Measurements from ENCODE around the gene FXYD2. TPM values are rescaled to one million over a fixed set of nuclear protein-coding genes. Genes with fewer than 3 reads are reported as not detected.
A peak's percentile ranks its signal among the peaks of the same experiment; 100 is the strongest.

Gene FXYD2
- total RNA-seq (2022) (7.9 and 9.0 TPM in 2 replicates), Bru-seq, nascent RNA (percentile 30 among the genes with signal in this experiment), BruChase-seq, experiment 1, labeled RNA remaining after a 6-hour chase (percentile 44 among the genes with signal in this experiment), BruChase-seq, experiment 2, labeled RNA remaining after a 2-hour chase (percentile 32 among the genes with signal in this experiment)
- long read RNA-seq, transcript FXYD2-202 (6 exons, 571 nt): major isoform, 6 of 14 reads
- long read RNA-seq, partial matches to known transcripts: 1 of 14 reads
- long read RNA-seq, other reads (novel, unspliced or antisense): 3 of 14 reads

DNA sequence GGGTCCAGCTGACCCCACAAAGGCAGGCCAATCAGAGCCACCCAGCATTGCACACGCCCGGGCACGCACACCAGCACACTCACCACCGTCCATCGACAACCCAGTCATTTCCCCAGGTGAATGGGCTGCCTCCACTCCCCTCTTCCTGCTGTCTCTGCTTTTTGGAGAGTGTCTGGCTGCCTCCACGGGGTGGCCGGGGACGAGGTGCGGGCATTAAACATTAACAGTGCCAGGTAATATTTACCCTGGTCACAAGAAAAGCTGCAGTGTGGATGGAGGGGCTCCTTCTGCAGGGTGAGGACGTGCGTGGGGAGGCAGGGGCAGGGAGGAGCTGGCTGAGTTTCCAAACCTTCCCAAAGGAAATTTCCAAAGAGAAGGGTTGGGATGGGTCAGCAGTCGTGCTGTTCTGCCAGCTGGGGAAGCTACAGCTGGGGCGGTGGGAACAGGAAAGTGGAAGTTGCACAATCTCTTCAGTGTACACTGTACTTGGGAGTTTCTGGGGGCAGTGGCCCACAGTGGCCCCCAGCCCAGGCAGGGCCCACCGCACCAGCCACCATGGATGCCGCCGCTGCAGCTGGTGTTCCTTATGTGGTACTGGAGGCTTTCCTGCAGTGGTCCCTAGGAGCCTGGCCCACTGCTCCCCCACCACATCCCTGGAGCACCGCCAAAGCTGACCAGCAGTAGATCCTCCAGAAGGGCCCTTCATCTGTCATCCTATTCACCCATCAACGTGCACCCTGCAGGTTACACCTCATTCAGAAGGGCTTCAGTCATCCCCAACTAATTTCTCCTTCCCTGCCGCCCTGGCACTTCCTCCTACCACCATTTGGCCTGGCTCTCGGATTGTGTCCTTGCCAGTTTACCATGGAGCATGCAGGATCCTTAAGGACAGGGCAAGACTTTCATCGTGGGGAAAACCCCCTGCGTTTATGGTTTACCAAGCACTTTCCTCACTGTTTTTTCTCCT is at the start of gene FXYD2:
TSS of gene FXYD2 (minus strand) at position 174 of the 967 bp plus-strand sequence. CDS start at position 108, 66 bp downstream.
- BruUV-seq (replicated peaks): no TSS peak
- H3K27me3 Mint-ChIP-seq (ENCODE audit: unreplicated experiment): no peaks in the 10 kb centered on the region
- peak within 1 kb of the TSS; percentile 61 for H3K27ac Mint-ChIP-seq (ENCODE audit: unreplicated experiment)
- CTCF ChIA-PET: interaction anchor here (1.0 to 1.7 kb wide), 3 partner anchors 9 to 228 kb away, joined by 4 to 11 read pairs (median 9); no protein-coding TSS in a partner anchor
- no peaks in the 10 kb centered on the region for H3K9me3 Mint-ChIP-seq (ENCODE audit: low read depth, unreplicated experiment)
- peaks cover 41% of the 10 kb centered on the region for H3K4me1 Mint-ChIP-seq (ENCODE audit: low read depth, unreplicated experiment)
- H3K36me3 Mint-ChIP-seq (ENCODE audit: insufficient read depth, unreplicated experiment): peaks cover 10% of the 10 kb centered on the region
- no peak for DNase-seq
- TF ChIP-seq, protein P1, sequence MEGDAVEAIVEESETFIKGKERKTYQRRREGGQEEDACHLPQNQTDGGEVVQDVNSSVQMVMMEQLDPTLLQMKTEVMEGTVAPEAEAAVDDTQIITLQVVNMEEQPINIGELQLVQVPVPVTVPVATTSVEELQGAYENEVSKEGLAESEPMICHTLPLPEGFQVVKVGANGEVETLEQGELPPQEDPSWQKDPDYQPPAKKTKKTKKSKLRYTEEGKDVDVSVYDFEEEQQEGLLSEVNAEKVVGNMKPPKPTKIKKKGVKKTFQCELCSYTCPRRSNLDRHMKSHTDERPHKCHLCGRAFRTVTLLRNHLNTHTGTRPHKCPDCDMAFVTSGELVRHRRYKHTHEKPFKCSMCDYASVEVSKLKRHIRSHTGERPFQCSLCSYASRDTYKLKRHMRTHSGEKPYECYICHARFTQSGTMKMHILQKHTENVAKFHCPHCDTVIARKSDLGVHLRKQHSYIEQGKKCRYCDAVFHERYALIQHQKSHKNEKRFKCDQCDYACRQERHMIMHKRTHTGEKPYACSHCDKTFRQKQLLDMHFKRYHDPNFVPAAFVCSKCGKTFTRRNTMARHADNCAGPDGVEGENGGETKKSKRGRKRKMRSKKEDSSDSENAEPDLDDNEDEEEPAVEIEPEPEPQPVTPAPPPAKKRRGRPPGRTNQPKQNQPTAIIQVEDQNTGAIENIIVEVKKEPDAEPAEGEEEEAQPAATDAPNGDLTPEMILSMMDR (IDR thresholded peaks at IDR 0.05; ENCODE audit: unreplicated experiment): no peak
- H3K4me3 Mint-ChIP-seq (ENCODE audit: low read depth, unreplicated experiment): peak within 1 kb of the TSS; percentile 32
- intact Hi-C loops (cut with micrococcal nuclease; ENCODE audit: unreplicated experiment): no loop called here

DNA sequence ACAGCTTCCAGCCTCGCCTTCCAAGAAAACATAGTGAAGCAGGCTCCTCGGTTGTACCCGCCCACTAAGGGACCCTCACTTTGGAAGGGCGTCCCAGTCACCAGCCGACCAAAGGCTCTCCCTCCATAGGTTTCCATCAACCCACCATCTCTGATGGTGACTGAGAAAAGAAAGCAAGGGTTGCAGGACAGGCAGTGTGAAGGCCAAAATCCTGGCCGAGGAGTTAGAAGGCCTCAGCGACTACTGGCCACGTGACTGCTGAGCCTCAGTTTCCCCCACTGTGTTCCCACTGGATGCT is 49.2 kb upstream of the FXYD2 start:
- H3K4me3 Mint-ChIP-seq (ENCODE audit: low read depth, unreplicated experiment): no peak overlapping the region
- H3K27me3 Mint-ChIP-seq (ENCODE audit: unreplicated experiment): peaks cover 74% of the 10 kb centered on the region
- CTCF ChIA-PET: no interaction called here
- H3K27ac Mint-ChIP-seq (ENCODE audit: unreplicated experiment): no peak overlapping the region
- intact Hi-C loops (cut with micrococcal nuclease; ENCODE audit: unreplicated experiment): no loop called here
- DNase-seq: no peak
- no TSS peak for BruUV-seq (replicated peaks)
- H3K4me1 Mint-ChIP-seq (ENCODE audit: low read depth, unreplicated experiment): peaks cover 8% of the 10 kb centered on the region
- H3K9me3 Mint-ChIP-seq (ENCODE audit: low read depth, unreplicated experiment): no peaks in the 10 kb centered on the region
- peaks cover 7% of the 10 kb centered on the region for H3K36me3 Mint-ChIP-seq (ENCODE audit: insufficient read depth, unreplicated experiment)
- TF ChIP-seq, protein P1 (IDR thresholded peaks at IDR 0.05; ENCODE audit: unreplicated experiment): no peak

GRCh38 chr11:117872975-117873827 is 48.7 kb upstream of the FXYD2 start:
- Mint-ChIP-seq H3K27me3 (ENCODE audit: unreplicated experiment) (peaks cover 72% of the 10 kb centered on the region), H3K4me3 (ENCODE audit: low read depth, unreplicated experiment) (no peak overlapping the region), H3K36me3 (ENCODE audit: insufficient read depth, unreplicated experiment) (peaks cover 7% of the 10 kb centered on the region), H3K27ac (ENCODE audit: unreplicated experiment) (no peak overlapping the region), H3K4me1 (ENCODE audit: low read depth, unreplicated experiment) (peaks cover 8% of the 10 kb centered on the region), H3K9me3 (ENCODE audit: low read depth, unreplicated experiment) (no peaks in the 10 kb centered on the region)
- TF ChIP-seq, protein P1 (IDR thresholded peaks at IDR 0.05; ENCODE audit: unreplicated experiment): no peak
- DNase-seq: no peak
- intact Hi-C loops (cut with micrococcal nuclease; ENCODE audit: unreplicated experiment): no loop called here
- CTCF ChIA-PET: interaction anchor here (0.6 kb wide), 1 partner anchor 213 kb away, joined by 3 read pairs; no protein-coding TSS in a partner anchor
- BruUV-seq (replicated peaks): no TSS peak

- DNase-seq: no peak
- TF ChIP-seq, protein P1 (IDR thresholded peaks at IDR 0.05; ENCODE audit: unreplicated experiment): no peak
- H3K4me1 Mint-ChIP-seq (ENCODE audit: low read depth, unreplicated experiment): peaks cover 8% of the 10 kb centered on the region
- no peaks in the 10 kb centered on the region for H3K9me3 Mint-ChIP-seq (ENCODE audit: low read depth, unreplicated experiment)
- CTCF ChIA-PET: no interaction called here
- peaks cover 7% of the 10 kb centered on the region for H3K36me3 Mint-ChIP-seq (ENCODE audit: insufficient read depth, unreplicated experiment)
- BruUV-seq (replicated peaks): no TSS peak
- no peak overlapping the region for H3K27ac Mint-ChIP-seq (ENCODE audit: unreplicated experiment)
- intact Hi-C loops (cut with micrococcal nuclease; ENCODE audit: unreplicated experiment): no loop called here
- no peak overlapping the region for H3K4me3 Mint-ChIP-seq (ENCODE audit: low read depth, unreplicated experiment)
- H3K27me3 Mint-ChIP-seq (ENCODE audit: unreplicated experiment): peaks cover 72% of the 10 kb centered on the region
Observed at GRCh38 chr11:117872420-117872961, 47.9 kb upstream of the FXYD2 start.

Data from Calu3 (cell line).